GM21529 (cell line): ENCODE measurements around the gene ADD1.

ENCODE experiments used
- ATAC-seq: cut with Tn5 transposase; IDR thresholded peaks from one replicate; pipeline ENCODE4 v1.9.1; 2021; ENCODE audit not compliant: unreplicated experiment

ADD1 gene

GRCh38 chr4:2879026-2879425 is 35.4 kb downstream of the ADD1 start:
- ATAC-seq: no peak

- no peak for ATAC-seq
Observed at GRCh38 chr4:2881431-2881830, 37.8 kb downstream of the ADD1 start.

- ATAC-seq: no peak
Observed at GRCh38 chr4:2882341-2882740, 38.7 kb downstream of the ADD1 start.

GRCh38 chr4:2886161-2886560 is 42.5 kb downstream of the ADD1 start:
- ATAC-seq: no peak

GRCh38 chr4:2886622-2887021 is 43.0 kb downstream of the ADD1 start:
- no peak for ATAC-seq

- ATAC-seq: no peak
Observed at GRCh38 chr4:2887343-2887742, 43.7 kb downstream of the ADD1 start.

- no peak for ATAC-seq
Observed at GRCh38 chr4:2888886-2889285, 45.2 kb downstream of the ADD1 start.

- no peak for ATAC-seq
Observed at GRCh38 chr4:2891294-2891693, 47.6 kb downstream of the ADD1 start.

- no peak for ATAC-seq
Observed at GRCh38 chr4:2893772-2894171, 50.1 kb downstream of the ADD1 start.

GRCh38 chr4:2898001-2898400 is 54.4 kb downstream of the ADD1 start:
- ATAC-seq: no peak

GRCh38 chr4:2900741-2901140 is 57.1 kb downstream of the ADD1 start:
- no peak for ATAC-seq

GRCh38 chr4:2901186-2901585 is 57.5 kb downstream of the ADD1 start:
- ATAC-seq: no peak

GRCh38 chr4:2902126-2902525 is 58.5 kb downstream of the ADD1 start:
- no peak for ATAC-seq

GRCh38 chr4:2905544-2905943 is 61.9 kb downstream of the ADD1 start:
- ATAC-seq: no peak

- no peak for ATAC-seq
Observed at GRCh38 chr4:2906218-2906617, 62.6 kb downstream of the ADD1 start.

GRCh38 chr4:2907226-2907625 is 63.6 kb downstream of the ADD1 start:
- ATAC-seq: no peak

- no peak for ATAC-seq
Observed at GRCh38 chr4:2907706-2908293, 64.2 kb downstream of the ADD1 start.

GRCh38 chr4:2908686-2909085 is 65.0 kb downstream of the ADD1 start:
- no peak for ATAC-seq

- no peak for ATAC-seq
Observed at GRCh38 chr4:2909583-2909982, 65.9 kb downstream of the ADD1 start.

GRCh38 chr4:2910409-2910808 is 66.8 kb downstream of the ADD1 start:
- no peak for ATAC-seq

- no peak for ATAC-seq
Observed at GRCh38 chr4:2911868-2912267, 68.2 kb downstream of the ADD1 start.

GRCh38 chr4:2913168-2913567 is 69.5 kb downstream of the ADD1 start:
- no peak for ATAC-seq

- peak; percentile 47 for ATAC-seq
Observed at GRCh38 chr4:2914256-2915126, 70.8 kb downstream of the ADD1 start.
